Measurements from ENCODE around the gene JAK3. TPM values are rescaled to one million over a fixed set of nuclear protein-coding genes. Genes with fewer than 3 reads are reported as not detected.
A peak's percentile ranks its signal among the peaks of the same experiment; 100 is the strongest.

Gene JAK3
- total and polyA plus RNA-seq, 10 of the 15 experiments (the other 5 are each of a cell fraction or from before 2014, with no cell fraction given): 7.8 to 67.9 (median 33.3) TPM

GRCh38 chr19:17775991-17776803 is 71.6 kb downstream of the JAK3 start (continued):
- TF ChIP-seq CEBPB (IDR thresholded peaks at IDR 0.05; ENCODE audit: borderline replicate concordance in 1 of 2, low read depth in 2 of 2, low read length in 2 of 2) (peak in 1 of 2 experiments; percentile 91; a peak in 1 of 4 replicates), MLLT1 (IDR thresholded peaks at IDR 0.05) (peak; percentile 83), STAT1 (conservative IDR thresholded peaks at IDR 0.05) (no peak), NFXL1 (IDR thresholded peaks at IDR 0.05; ENCODE audit: borderline replicate concordance) (no peak), POLR2AphosphoS2 (IDR thresholded peaks at IDR 0.05; ENCODE audit: low read depth, low read length) (no peak), HDAC6 (IDR thresholded peaks at IDR 0.05; ENCODE audit: unreplicated experiment) (no peak), TCF3 (IDR thresholded peaks at IDR 0.05; ENCODE audit: borderline replicate concordance, insufficient read depth, low read depth, low read length) (peak; percentile 99), ZNF622 (IDR thresholded peaks at IDR 0.05) (no peak), MEF2A (IDR thresholded peaks at IDR 0.05; ENCODE audit: insufficient read depth, low read depth, low read length) (peak; percentile 60; the same call in 1 of the 2 replicates), MTA3 (IDR thresholded peaks at IDR 0.05; ENCODE audit: borderline replicate concordance, low read length) (peak; percentile 48; the same call in 1 of the 2 replicates), ZNF207 (IDR thresholded peaks at IDR 0.05; ENCODE audit: borderline replicate concordance) (no peak; the same call in 1 of the 2 replicates), BCLAF1 (IDR thresholded peaks at IDR 0.05) (no peak), ZZZ3 (IDR thresholded peaks at IDR 0.05; ENCODE audit: control insufficient read depth, insufficient read length, low read depth) (no peak)
- TF ChIP-seq, protein P1, sequence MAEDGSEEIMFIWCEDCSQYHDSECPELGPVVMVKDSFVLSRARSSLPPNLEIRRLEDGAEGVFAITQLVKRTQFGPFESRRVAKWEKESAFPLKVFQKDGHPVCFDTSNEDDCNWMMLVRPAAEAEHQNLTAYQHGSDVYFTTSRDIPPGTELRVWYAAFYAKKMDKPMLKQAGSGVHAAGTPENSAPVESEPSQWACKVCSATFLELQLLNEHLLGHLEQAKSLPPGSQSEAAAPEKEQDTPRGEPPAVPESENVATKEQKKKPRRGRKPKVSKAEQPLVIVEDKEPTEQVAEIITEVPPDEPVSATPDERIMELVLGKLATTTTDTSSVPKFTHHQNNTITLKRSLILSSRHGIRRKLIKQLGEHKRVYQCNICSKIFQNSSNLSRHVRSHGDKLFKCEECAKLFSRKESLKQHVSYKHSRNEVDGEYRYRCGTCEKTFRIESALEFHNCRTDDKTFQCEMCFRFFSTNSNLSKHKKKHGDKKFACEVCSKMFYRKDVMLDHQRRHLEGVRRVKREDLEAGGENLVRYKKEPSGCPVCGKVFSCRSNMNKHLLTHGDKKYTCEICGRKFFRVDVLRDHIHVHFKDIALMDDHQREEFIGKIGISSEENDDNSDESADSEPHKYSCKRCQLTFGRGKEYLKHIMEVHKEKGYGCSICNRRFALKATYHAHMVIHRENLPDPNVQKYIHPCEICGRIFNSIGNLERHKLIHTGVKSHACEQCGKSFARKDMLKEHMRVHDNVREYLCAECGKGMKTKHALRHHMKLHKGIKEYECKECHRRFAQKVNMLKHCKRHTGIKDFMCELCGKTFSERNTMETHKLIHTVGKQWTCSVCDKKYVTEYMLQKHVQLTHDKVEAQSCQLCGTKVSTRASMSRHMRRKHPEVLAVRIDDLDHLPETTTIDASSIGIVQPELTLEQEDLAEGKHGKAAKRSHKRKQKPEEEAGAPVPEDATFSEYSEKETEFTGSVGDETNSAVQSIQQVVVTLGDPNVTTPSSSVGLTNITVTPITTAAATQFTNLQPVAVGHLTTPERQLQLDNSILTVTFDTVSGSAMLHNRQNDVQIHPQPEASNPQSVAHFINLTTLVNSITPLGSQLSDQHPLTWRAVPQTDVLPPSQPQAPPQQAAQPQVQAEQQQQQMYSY (CRISPR knock-in tag; IDR thresholded peaks at IDR 0.05): no peak
- TF ChIP-seq, protein P2, sequence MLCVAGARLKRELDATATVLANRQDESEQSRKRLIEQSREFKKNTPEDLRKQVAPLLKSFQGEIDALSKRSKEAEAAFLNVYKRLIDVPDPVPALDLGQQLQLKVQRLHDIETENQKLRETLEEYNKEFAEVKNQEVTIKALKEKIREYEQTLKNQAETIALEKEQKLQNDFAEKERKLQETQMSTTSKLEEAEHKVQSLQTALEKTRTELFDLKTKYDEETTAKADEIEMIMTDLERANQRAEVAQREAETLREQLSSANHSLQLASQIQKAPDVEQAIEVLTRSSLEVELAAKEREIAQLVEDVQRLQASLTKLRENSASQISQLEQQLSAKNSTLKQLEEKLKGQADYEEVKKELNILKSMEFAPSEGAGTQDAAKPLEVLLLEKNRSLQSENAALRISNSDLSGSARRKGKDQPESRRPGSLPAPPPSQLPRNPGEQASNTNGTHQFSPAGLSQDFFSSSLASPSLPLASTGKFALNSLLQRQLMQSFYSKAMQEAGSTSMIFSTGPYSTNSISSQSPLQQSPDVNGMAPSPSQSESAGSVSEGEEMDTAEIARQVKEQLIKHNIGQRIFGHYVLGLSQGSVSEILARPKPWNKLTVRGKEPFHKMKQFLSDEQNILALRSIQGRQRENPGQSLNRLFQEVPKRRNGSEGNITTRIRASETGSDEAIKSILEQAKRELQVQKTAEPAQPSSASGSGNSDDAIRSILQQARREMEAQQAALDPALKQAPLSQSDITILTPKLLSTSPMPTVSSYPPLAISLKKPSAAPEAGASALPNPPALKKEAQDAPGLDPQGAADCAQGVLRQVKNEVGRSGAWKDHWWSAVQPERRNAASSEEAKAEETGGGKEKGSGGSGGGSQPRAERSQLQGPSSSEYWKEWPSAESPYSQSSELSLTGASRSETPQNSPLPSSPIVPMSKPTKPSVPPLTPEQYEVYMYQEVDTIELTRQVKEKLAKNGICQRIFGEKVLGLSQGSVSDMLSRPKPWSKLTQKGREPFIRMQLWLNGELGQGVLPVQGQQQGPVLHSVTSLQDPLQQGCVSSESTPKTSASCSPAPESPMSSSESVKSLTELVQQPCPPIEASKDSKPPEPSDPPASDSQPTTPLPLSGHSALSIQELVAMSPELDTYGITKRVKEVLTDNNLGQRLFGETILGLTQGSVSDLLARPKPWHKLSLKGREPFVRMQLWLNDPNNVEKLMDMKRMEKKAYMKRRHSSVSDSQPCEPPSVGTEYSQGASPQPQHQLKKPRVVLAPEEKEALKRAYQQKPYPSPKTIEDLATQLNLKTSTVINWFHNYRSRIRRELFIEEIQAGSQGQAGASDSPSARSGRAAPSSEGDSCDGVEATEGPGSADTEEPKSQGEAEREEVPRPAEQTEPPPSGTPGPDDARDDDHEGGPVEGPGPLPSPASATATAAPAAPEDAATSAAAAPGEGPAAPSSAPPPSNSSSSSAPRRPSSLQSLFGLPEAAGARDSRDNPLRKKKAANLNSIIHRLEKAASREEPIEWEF (IDR thresholded peaks at IDR 0.05; ENCODE audit: insufficient replicate concordance, low read depth, low read length): no peak

Measured in GM12878 (cell line).